ENCODE measurements around the gene KRTAP10-1.

Gene KRTAP10-1

DNA sequence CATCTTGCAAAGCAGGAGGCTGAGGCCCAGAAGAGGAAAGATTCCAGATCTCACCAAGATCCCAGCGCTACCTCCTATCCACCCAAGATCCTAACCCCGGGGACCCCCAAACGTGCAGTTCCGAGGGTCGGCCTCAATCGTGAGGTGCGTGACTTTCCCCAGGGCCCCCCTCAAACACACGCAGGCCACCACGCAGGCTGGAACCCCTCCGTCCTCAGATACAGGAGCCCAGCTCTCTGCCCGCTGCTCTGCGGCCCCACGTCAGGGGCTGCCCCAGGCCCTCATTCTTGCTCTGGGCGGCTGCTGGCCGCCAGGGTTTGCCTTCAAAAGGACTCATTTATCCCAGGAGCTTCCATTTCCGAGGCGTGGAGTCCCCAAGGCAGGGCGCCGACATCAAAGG lies 39.9 kb downstream of the KRTAP10-1 start:
- FAIRE-seq: no peak

DNA sequence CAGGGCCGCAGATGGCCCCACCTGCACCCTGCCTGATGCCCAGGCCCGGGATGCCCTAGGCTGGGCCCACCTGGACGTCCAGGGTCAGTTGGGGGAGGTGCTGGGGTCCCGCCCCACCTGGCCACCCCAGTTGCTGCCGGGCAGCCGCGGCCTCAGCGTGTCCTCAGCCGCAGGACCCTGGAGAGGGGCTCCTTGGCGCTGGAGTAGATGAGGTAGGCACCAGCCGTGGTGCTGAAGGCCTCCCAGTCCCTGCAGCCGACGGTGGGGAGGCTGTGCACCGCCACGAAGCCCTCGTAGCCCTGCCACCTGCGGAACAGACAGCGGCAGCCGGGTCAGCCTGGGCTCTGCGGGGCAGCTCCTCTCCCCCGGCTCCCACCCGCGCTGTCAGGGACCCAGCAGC lies 40.4 kb downstream of the KRTAP10-1 start:
- no peak for FAIRE-seq

DNA sequence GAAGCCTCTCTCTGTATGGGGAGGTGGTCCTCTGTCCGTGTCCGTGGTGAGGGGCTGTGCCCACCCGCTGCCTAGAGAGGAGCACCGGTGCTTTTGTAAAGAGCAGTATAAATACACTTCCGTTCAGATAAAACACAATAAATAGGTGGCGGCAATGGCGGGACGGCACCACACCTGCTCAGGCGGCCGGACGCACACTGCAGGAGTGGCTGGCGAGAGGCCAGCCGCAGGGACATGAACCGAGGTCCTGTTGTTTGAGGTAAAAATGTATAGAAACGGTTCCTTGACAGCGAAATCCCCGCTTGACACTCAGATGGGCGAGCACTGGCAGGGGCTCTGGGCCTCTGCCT lies 40.8 kb downstream of the KRTAP10-1 start:
- no peak for FAIRE-seq

DNA sequence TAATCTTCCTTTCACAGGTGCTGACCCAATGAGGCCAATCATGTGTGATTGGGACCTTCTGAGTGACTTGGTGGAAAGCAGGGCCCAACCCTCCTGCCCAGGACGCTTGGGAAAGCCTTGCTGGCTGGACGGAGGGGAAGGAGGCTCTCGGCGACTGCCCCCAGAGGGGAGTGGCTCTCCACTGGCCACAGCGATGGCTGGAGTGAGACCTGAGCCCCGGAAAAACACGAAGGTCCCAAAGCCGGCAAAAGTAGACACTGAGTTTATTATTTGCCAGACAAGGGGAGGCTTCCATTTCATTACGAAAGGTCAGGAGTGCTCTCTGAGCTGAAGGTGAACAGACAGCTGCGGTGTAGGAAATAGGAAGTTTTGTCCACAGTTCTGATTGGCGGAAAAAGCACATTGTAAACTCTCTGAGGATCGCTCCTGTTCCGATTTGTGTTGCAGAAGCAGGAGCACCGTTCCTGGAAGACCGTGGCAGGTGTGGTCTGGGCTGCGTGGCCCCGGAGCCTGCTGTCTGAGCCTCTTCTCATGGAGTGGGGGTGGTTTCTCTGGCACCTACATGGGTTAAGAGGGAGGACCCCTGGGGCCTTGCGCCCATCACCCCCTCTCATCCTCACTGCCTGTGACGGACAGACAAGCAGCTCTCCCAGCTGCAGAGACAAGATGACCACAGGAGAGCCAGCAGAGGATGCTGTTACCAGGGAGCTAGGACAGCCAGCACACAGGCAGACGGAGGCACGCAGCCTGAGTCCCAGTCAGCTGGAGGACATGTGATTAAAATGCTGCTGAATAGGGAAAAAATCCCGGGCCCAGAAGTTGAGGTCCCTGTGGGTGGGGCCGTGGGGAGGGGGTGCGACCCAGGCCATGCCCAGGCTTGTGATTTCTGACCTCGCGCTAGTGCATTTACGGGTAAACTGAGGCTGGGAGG lies 41.5 kb downstream of the KRTAP10-1 start:
- FAIRE-seq: no peak

- no peak for FAIRE-seq
These were observed 42.3 kb downstream of the KRTAP10-1 start for GRCh38 chr21:44497703-44498126.

DNA sequence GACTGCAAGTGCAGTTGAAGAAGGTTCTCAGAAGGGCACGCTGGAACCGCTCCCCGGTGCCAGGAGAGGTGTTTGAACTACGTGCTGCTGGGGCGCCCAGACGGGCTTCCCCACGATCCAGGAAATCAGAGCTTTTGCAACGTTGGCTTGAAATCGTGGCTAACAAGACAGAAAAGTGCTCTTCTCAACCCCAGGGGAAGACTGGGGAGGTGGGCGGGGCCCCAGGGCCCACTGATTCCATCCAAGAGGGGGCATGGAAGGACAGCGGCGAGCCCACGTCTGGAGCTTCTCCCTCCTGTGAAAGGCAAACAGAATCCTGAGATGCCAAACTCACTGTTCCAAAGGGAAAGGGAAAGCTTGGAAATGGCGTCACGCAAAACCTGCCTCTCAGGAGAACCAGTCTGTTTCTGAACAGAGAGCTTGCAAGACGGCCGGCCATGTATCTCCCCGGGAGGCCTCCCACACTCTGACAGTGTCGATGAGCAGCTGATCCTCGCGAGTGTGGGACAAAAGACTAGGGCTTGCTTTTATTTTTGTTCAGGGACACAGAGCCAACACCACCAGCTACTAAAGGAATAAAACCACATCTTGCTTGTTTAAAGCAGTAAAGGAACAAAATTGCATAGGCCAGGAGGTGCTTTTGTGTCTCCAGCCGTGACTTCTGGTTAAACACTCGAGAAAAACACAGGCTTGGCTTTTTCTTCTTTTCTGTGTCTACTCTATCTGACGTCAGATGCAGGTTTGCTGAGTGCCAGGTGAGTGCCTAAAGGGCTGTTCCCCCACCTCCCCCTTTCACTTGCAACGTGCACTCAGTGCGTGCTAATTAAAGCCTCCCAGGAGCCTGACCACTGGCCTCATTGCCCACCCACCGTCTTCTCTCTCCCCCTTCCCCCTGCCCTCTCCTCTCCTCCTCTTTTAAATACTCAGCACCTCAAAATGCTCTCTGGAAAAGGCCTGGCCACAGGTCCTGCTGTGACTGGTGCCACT lies 43.1 kb downstream of the KRTAP10-1 start:
- no peak for FAIRE-seq

DNA sequence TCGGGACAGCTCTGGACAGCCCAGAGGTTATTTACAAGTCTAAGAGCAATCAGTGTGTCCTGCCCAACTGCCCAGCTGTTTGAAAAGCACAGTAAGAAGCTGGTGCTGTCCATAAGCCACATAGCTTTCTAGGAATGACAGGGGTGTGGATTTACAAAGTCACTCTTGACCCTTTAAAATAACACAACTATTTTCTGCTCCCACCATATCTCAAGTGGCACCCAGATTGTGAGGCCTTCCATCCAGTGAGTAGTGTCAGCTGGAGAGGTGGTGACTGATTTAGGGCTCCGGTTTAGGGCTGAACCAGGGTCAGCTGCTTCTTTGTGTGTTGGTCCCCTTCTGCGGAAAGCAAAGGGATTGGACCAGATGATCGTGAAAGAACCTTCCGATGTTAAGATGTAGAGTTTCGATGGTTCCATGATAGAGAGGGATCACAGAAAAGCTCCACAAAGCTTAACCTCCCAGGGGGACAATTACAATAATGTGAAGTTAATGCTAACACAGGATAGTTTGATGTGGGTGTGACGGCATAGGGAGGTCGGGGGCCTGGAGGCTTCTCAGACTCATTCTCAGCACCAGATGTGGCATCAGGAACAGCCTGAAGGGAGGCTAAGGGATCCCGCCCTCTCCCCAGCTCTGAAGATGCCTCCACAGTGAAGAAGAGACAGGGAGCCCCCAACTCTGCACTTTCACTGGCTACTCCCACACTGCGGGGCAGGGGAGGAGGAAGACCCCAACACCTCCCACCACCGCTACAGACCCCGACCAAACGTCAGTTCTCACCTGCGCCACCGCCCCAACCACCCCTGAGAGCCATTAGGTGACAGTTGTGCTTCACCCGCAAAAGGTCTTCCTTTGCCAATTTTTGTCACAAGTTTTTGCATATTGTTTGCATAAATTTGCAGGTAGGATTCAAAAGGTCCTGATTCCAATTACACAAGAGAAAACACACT lies 44.1 kb downstream of the KRTAP10-1 start:
- FAIRE-seq: no peak

DNA sequence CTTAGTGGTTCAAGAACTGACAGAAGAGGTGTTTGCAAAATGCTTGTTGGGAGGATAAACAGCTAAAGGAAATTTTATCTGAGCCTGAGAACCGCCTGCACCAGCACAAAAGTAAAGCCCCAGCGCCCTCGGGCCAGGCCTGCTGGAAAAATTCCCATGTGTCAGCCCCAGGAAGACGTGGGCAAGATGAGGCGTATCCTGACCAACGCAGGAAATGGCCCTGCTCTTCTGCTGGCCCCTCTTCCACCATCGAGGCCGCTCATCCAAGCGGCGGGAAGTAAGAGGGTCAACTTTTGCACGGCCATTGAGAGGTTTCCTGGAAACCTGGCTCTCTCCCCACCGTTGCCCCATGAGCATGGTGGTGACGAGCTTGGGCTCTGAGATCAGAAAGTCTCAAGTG lies 45.0 kb downstream of the KRTAP10-1 start:
- no peak for FAIRE-seq

DNA sequence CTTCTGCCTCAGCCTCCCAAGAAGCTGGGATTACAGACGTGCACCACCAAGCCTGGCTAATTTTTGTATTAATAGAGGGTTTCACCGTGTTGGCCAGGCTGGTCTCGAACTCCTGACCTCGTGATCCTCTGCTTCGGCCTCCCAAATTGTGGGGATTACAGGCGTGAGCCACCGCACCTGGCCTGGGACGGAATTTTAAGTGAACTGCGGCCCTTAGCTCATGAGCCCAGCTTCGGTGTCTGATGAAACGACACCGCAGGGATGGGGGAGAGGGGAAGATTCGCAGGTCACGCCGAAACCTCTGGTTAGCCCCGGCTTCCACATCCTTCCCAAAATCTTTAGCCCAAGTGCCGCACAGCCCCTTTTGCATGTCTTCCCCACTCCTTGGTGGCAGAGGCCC lies 45.6 kb downstream of the KRTAP10-1 start:
- FAIRE-seq: no peak

DNA sequence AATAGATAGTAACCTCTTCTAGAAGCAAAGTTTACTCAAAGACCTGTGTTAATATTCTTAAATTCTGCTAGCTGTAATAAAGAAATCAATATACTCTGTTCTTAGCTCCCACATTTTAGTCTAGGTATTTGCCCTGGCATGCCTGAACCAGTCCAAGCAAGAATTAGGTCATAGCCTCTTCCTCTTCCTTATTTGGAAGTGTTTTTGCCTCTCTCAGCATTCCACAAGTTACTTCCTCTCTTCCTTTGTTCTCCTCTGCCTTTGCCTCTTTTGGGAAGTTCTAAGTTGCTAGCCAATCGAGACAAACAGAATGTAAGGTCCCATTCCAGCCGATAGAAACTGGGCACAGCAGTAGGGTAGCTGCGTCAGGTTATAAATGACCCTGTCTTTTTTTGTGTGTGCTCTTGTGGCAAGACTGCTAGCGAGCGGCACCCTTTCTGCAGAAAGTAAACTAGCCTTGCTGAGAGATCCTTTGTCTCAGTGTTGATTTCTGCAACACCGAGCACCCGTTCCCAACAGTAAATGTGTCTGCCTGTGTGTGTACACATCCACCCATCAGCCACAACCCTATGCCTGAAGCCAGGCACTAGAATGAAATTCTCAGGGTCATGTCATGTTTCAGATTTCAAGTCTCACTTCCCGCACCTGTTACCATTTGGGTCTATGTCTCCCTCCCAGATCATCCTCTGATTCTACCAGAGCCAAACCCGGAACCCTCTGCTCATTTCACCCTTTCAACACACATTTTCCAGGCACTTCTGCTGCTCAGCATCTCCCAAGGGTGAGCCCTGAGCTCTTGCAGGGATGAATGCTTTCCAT lies 47.2 kb downstream of the KRTAP10-1 start:
- no peak for FAIRE-seq

DNA sequence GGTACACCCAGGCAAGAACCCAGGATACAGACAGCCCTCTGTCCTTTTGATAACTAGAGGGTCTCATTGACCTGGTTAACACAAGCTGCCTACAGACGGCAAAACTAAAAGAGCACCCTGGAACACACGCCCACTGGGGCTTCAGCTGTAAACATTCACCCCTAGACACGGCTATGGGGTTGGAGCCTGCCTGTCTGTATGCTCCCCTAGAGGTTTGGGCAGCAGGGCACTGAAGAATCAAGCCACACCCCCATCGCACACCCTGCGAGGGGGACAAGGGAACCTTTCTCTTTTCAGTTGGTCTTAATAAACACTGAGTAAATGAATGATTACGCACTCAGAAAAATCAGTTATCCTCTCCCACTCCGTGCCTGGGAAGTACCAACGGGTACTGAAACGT lies 49.2 kb downstream of the KRTAP10-1 start:
- no peak for FAIRE-seq

DNA sequence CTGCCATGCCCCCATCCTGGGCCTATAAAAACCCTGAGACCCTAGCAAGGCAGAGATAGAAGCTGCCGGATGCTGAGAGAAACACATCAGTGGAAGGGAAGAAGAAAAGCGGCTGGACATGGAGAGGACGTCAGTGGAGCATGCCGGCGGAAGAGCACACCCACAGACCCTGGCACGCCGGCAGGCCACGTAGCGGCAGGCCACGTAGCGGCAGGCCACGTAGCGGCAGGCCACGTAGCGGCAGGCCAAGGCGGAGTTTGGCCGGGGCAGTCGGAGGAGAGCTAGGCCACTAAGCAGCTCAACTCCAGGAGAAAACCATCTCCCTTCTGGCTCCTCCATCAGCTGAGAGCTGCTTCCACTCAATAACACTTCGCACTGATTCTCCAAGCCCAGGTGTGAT lies 49.6 kb downstream of the KRTAP10-1 start:
- no peak for FAIRE-seq

- no peak for FAIRE-seq
These were observed 50.0 kb downstream of the KRTAP10-1 start for GRCh38 chr21:44489962-44490361.
